HEK293T (cell line): ENCODE data around the gene PSTPIP2.

ENCODE experiments used
- ARNT ChIP-seq: fragments of 450-650 bp; IDR thresholded peaks from 2 replicates; pipeline ENCODE4 v1.6.1; 2017; ENCODE audit warnings: mild to moderate bottlenecking
- BHLHE40 ChIP-seq: fragments of 450-650 bp; IDR thresholded peaks from 2 replicates; pipeline ENCODE4 v1.6.1; 2016; ENCODE audit warnings: mild to moderate bottlenecking, moderate library complexity, borderline replicate concordance
- CTBP1 ChIP-seq: fragments of 450-650 bp; IDR thresholded peaks from 2 replicates; pipeline ENCODE4 v1.6.1; 2016; ENCODE audit warnings: borderline replicate concordance
- FOXA1 ChIP-seq: fragments of 450-650 bp; IDR thresholded peaks from 2 replicates; pipeline ENCODE4 v1.6.1; 2016; ENCODE audit warnings: mild to moderate bottlenecking
- FOXM1 ChIP-seq: fragments of 450-650 bp; IDR thresholded peaks from 2 replicates; pipeline ENCODE4 v1.6.1; 2017; ENCODE audit warnings: mild to moderate bottlenecking, borderline replicate concordance
- HDGF ChIP-seq: fragments of 450-650 bp; IDR thresholded peaks from 2 replicates; pipeline ENCODE4 v1.6.1; 2017; ENCODE audit warnings: antibody characterized with exemption, borderline replicate concordance
- L3MBTL2 ChIP-seq: fragments of 450-650 bp; conservative IDR thresholded peaks from 2 replicates; pipeline ENCODE4 v1.6.1; 2016; ENCODE audit warnings: mild to moderate bottlenecking
- LEF1 ChIP-seq: fragments of 450-650 bp; IDR thresholded peaks from 2 replicates; pipeline ENCODE4 v1.6.1; 2017; ENCODE audit warnings: mild to moderate bottlenecking, borderline replicate concordance
- SP1 ChIP-seq: fragments of 450-650 bp; IDR thresholded peaks from 2 replicates; pipeline ENCODE4 v1.6.1; 2017
- SUZ12 ChIP-seq: fragments of 450-650 bp; IDR thresholded peaks from 2 replicates; pipeline ENCODE4 v1.6.1; 2016; ENCODE audit warnings: mild to moderate bottlenecking
- TARDBP ChIP-seq: fragments of 450-650 bp; IDR thresholded peaks from 2 replicates; pipeline ENCODE4 v1.6.1; 2016
- ZNF384 ChIP-seq: fragments of 450-650 bp; IDR thresholded peaks from 2 replicates; pipeline ENCODE4 v1.6.1; 2016

DNA sequence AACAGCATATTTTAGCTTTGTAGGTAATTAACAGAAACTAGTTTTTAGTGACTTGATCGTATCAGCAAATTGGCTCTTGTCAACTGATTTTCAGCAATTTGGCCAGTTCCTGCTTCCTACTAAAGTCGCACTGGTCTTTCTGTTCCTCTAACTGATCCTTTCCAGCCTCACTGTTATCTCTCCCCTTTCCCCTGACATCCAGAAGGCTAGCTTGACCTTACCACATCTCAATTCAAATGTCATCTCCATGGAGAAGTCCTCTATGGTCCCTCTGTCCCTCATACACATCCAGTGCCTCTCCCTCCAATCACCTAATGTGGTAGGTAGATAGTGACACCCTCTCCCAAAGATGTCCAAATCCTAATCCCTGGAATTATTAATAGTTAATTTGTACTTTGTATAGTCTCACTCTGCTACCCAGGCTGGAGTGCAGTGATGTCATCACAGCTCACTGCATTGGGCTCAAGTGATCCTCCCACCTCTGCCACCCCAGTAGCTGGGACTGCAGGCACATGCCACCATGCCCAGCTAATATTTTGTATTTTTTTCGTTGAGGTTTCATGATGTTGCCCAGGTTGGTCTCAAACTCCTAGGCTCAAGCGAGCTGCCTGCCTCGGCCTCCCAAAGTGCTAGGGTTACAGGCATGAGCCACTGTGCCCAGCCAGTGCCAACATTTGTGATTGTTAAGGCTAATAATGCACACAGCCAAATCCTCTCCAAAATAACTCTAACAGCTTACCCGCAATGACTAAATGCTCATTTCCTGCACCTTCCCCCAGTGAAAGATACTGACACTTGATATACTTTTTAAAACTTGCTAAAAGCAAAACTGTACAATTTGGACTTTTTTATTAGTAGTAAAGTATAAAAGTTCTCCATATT, 16.9 kb downstream of the PSTPIP2 start:
- TF ChIP-seq ZNF384, result no peak
- no peak for TF ChIP-seq ARNT
- TF ChIP-seq BHLHE40, result no peak
- TF ChIP-seq FOXA1, result no peak
- TF ChIP-seq L3MBTL2, result no peak
- TF ChIP-seq SP1, result no peak
- TF ChIP-seq FOXM1, result no peak
- TF ChIP-seq LEF1, result no peak
- no peak for TF ChIP-seq TARDBP
- no peak for TF ChIP-seq HDGF
- no peak for TF ChIP-seq SUZ12
- TF ChIP-seq CTBP1, result no peak
